HUES64 (cell line): ENCODE data around the gene WBP1L.
A peak's percentile ranks its signal among the peaks of the same experiment; 100 is the strongest.

Experiments used
- H3K27ac ChIP-seq: 2 replicates; pipeline ENCODE4 v1.7.0; 2013; ENCODE audit warnings: low read depth, low read length, inconsistent platforms
- H3K27me3 ChIP-seq: 2 replicates; pipeline ENCODE4 v1.6.1; 2013; ENCODE audit warnings: mild to moderate bottlenecking, low read length; ENCODE audit not compliant: insufficient read depth
- H3K36me3 ChIP-seq: 2 replicates; pipeline ENCODE4 v1.6.1; 2013; ENCODE audit warnings: mild to moderate bottlenecking, low read length; ENCODE audit not compliant: insufficient read depth
- H3K4me1 ChIP-seq: 2 replicates; pipeline ENCODE4 v1.6.1; 2013; ENCODE audit warnings: mild to moderate bottlenecking, low read length, moderate library complexity; ENCODE audit not compliant: insufficient read depth
- H3K4me3 ChIP-seq: 2 replicates; pipeline ENCODE4 v1.5.1; 2013; ENCODE audit warnings: mild to moderate bottlenecking, low read length, moderate library complexity
- H3K9ac ChIP-seq: 2 replicates; pipeline ENCODE4 v1.6.1; 2013; ENCODE audit warnings: mild to moderate bottlenecking, low read depth, low read length
- H3K9me3 ChIP-seq: 2 replicates; pipeline ENCODE4 v1.6.1; 2013; ENCODE audit warnings: low read depth, low read length; ENCODE audit not compliant: insufficient read depth
- WGBS: fragments of 150-250, 120-280 bp; methylation state at CpG from one replicate; pipeline ENCODE4 v1.1.7; 2013; ENCODE audit warnings: missing lambda C conversion rate; 5-methylcytosine and 5-hydroxymethylcytosine counted together

The WBP1L gene

GRCh38 chr10:102723989-102724388, 19.8 kb upstream of the WBP1L start:
- Histone ChIP-seq H3K9me3 (no peaks in the 10 kb centered on the region), H3K36me3 (peaks cover 48% of the 10 kb centered on the region), H3K4me1 (no peaks in the 10 kb centered on the region), H3K27me3 (no peaks in the 10 kb centered on the region), H3K27ac (no peak overlapping the region), H3K9ac (no peak overlapping the region), H3K4me3 (no peak overlapping the region)
- WGBS: 95% methylated on average over 4 of the region's 4 CpGs

GRCh38 chr10:102726274-102726673, 17.5 kb upstream of the WBP1L start:
- Histone ChIP-seq H3K9ac (no peak overlapping the region), H3K27me3 (no peaks in the 10 kb centered on the region), H3K4me1 (no peaks in the 10 kb centered on the region), H3K4me3 (no peak overlapping the region), H3K27ac (no peak overlapping the region), H3K36me3 (peaks cover 61% of the 10 kb centered on the region), H3K9me3 (no peaks in the 10 kb centered on the region)
- 80% methylated on average over 3 of the region's 3 CpGs for WGBS

GRCh38 chr10:102727037-102727818, 16.5 kb upstream of the WBP1L start:
- Histone ChIP-seq H3K4me3 (no peak overlapping the region), H3K9me3 (no peaks in the 10 kb centered on the region), H3K27me3 (no peaks in the 10 kb centered on the region), H3K4me1 (no peaks in the 10 kb centered on the region), H3K9ac (no peak overlapping the region), H3K36me3 (peaks cover 70% of the 10 kb centered on the region), H3K27ac (no peak overlapping the region)
- WGBS: 93% methylated on average over 10 of the region's 13 CpGs

- 0 out of 2 replicates have a peak overlapping the region, but pooled peaks have one; percentile 41 for H3K27ac ChIP-seq
- 70% methylated on average over 29 of the region's 30 CpGs for WGBS
Measured at GRCh38 chr10:102729029-102730026, 14.4 kb upstream of the WBP1L start.

GRCh38 chr10:102731222-102731800, 12.4 kb upstream of the WBP1L start:
- 94% methylated on average over 3 of the region's 5 CpGs for WGBS
- Histone ChIP-seq H3K4me1 (no peaks in the 10 kb centered on the region), H3K27ac (no peak overlapping the region), H3K4me3 (no peak overlapping the region), H3K9me3 (no peaks in the 10 kb centered on the region), H3K27me3 (no peaks in the 10 kb centered on the region), H3K36me3 (peaks cover 80% of the 10 kb centered on the region), H3K9ac (no peak overlapping the region)

More at GRCh38 chr10:102729029-102730026, 14.4 kb upstream of the WBP1L start:
- Histone ChIP-seq H3K9ac (no peak overlapping the region), H3K36me3 (peaks cover 78% of the 10 kb centered on the region), H3K4me1 (no peaks in the 10 kb centered on the region), H3K4me3 (no peak overlapping the region), H3K9me3 (no peaks in the 10 kb centered on the region), H3K27me3 (no peaks in the 10 kb centered on the region)

GRCh38 chr10:102732661-102733060, 11.1 kb upstream of the WBP1L start:
- 89% methylated on average over 1 of the region's 1 CpG for WGBS
- Histone ChIP-seq H3K36me3 (peaks cover 73% of the 10 kb centered on the region), H3K27me3 (no peaks in the 10 kb centered on the region), H3K9ac (no peak overlapping the region), H3K27ac (no peak overlapping the region), H3K4me3 (no peak overlapping the region), H3K4me1 (no peaks in the 10 kb centered on the region), H3K9me3 (no peaks in the 10 kb centered on the region)

- peaks cover 57% of the 10 kb centered on the region for H3K36me3 ChIP-seq
- no peaks in the 10 kb centered on the region for H3K4me1 ChIP-seq
- no peaks in the 10 kb centered on the region for H3K9me3 ChIP-seq
- no peak overlapping the region for H3K4me3 ChIP-seq
- H3K27ac ChIP-seq: no peak overlapping the region
- 60% methylated on average over 9 of the region's 9 CpGs for WGBS
- no peak overlapping the region for H3K9ac ChIP-seq
- no peaks in the 10 kb centered on the region for H3K27me3 ChIP-seq
Measured at GRCh38 chr10:102735065-102735562, 8.6 kb upstream of the WBP1L start.

GRCh38 chr10:102738692-102739121, 5.0 kb upstream of the WBP1L start:
- Histone ChIP-seq H3K36me3 (peaks cover 27% of the 10 kb centered on the region), H3K4me3 (no peak overlapping the region), H3K4me1 (0 out of 2 replicates have a peak, but pooled peaks cover 4% of the 10 kb centered on the region), H3K27ac (no peak overlapping the region), H3K9me3 (no peaks in the 10 kb centered on the region), H3K27me3 (no peaks in the 10 kb centered on the region), H3K9ac (no peak overlapping the region)

- Histone ChIP-seq H3K9ac (no peak overlapping the region), H3K27ac (no peak overlapping the region), H3K9me3 (no peaks in the 10 kb centered on the region), H3K4me1 (0 out of 2 replicates have a peak, but pooled peaks cover 7% of the 10 kb centered on the region), H3K4me3 (no peak overlapping the region), H3K27me3 (no peaks in the 10 kb centered on the region), H3K36me3 (peaks cover 17% of the 10 kb centered on the region)
- 84% methylated on average over 2 of the region's 2 CpGs for WGBS
Measured at GRCh38 chr10:102740229-102740628, 3.5 kb upstream of the WBP1L start.

- WGBS: 90% methylated on average over 2 of the region's 2 CpGs
- H3K4me1 ChIP-seq: 0 out of 2 replicates have a peak, but pooled peaks cover 7% of the 10 kb centered on the region
Measured at GRCh38 chr10:102741726-102742237, 2.0 kb upstream of the WBP1L start.

More at GRCh38 chr10:102741726-102742237, 2.0 kb upstream of the WBP1L start:
- Histone ChIP-seq H3K27ac (no peak overlapping the region), H3K9me3 (no peaks in the 10 kb centered on the region), H3K36me3 (peaks cover 10% of the 10 kb centered on the region), H3K27me3 (no peaks in the 10 kb centered on the region), H3K9ac (no peak overlapping the region), H3K4me3 (no peak overlapping the region)
